Transverse colon (tissue), 4 donors: ENCODE measurements around the gene TACO1. TPM values are rescaled to one million over a fixed set of nuclear protein-coding genes. Genes with fewer than 3 reads are reported as not detected.

Experiments used
- DNase-seq: peaks from one replicate; pipeline ENCODE4 v3.0.0-alpha.2; 2019
- H3K27ac ChIP-seq, 4 donors: fragments of 200-600 bp; sonication (generic); 2 replicates each; pipeline ENCODE4 v1.5.1; 2016 to 2018; ENCODE audit warnings: inconsistent platforms in 4 of 4
- H3K27me3 ChIP-seq: fragments of 200-600 bp; sonication (generic); 2 replicates; pipeline ENCODE4 v1.5.1; 2017; ENCODE audit warnings: inconsistent platforms
- H3K36me3 ChIP-seq, 4 donors: fragments of 200-600 bp; sonication (generic); 2 replicates each; pipeline ENCODE4 v1.5.1; 2017 to 2019; ENCODE audit warnings: inconsistent platforms in 4 of 4
- H3K4me1 ChIP-seq, 4 donors: fragments of 200-600 bp; sonication (generic); 2 replicates each; pipeline ENCODE4 v1.5.1; 2017 to 2020; ENCODE audit warnings: inconsistent platforms in 4 of 4
- H3K4me3 ChIP-seq, 4 donors: fragments of 200-600 bp; sonication (generic); 1 replicate in 1 of 4; 2 replicates in 3 of 4; pipeline versions ENCODE4 v1.5.1 to v1.6.1; 2017 to 2019; ENCODE audit warnings: inconsistent platforms in 4 of 4
- H3K9me3 ChIP-seq, 2 donors: fragments of 200-600 bp; sonication (generic); 2 replicates each; pipeline ENCODE4 v1.5.1; 2017 to 2019; ENCODE audit warnings: inconsistent platforms in 2 of 2
- EP300 ChIP-seq: sonication (generic); formaldehyde crosslinking; IDR thresholded peaks from one replicate; pipeline ENCODE4 v1.6.1; 2017; ENCODE audit warnings: antibody characterized with exemption, low read depth
- POLR2A ChIP-seq: fragments of 450-650 bp; IDR thresholded peaks from one replicate; pipeline ENCODE4 v1.6.1; 2016; ENCODE audit warnings: antibody characterized with exemption, mild to moderate bottlenecking, moderate library complexity
- POLR2AphosphoS5 ChIP-seq, 3 donors: sonication (generic); formaldehyde crosslinking; IDR thresholded peaks; one replicate each; pipeline ENCODE4 v1.6.1; 2016; ENCODE audit warnings: antibody characterized with exemption in 3 of 3
- WGBS, 2 donors: methylation state at CpG; one replicate each; pipeline ENCODE4 v1.1.5; 2018; ENCODE audit warnings: low coverage in 1 of 2; 5-methylcytosine and 5-hydroxymethylcytosine counted together
- in situ Hi-C, 4 donors: fragments of 200-750 bp; cut with MboI; loops; one replicate each; pipeline versions ENCODE4 v1.15.0 to v1.15.1; 2017; ENCODE audit warnings: low sequenced_read_pairs in 3 of 4, low pct_ligation_motif_present in 1 of 4, low pct_unique_long_range_greater_than_20kb in 1 of 4
- intact Hi-C: fragments of 100-400 bp; cut with DNase I; formaldehyde crosslinking; loops from one replicate; pipeline ENCODE4 v1.15.1; 2023; ENCODE audit warnings: low total_unique reads
- total RNA-seq, 4 donors: library from RNA; depleted of rRNA; stranded (reverse); fragments of >200 nt; gene quantifications; one replicate each; pipeline ENCODE4 v1.1.0, GENCODE V29; 2016
- TF ChIP-seq, protein P1 (sequence below), 5 experiments: fragments of 200-600 bp in 3 of 5; fragments of 450-650 bp in 2 of 5; sonication (generic) in 3 of 5; IDR thresholded peaks; 1 replicate in 2 of 5; 2 replicates in 3 of 5; pipeline ENCODE4 v1.5.1; 2016 to 2017; ENCODE audit warnings: antibody characterized with exemption in 5 of 5, inconsistent platforms in 3 of 5, mild to moderate bottlenecking in 2 of 5, moderate library complexity in 1 of 5

TACO1 gene
- total RNA-seq, 4 donors from 2014 or later, result 4.6 to 79.7 (median 28.3) TPM

DNA sequence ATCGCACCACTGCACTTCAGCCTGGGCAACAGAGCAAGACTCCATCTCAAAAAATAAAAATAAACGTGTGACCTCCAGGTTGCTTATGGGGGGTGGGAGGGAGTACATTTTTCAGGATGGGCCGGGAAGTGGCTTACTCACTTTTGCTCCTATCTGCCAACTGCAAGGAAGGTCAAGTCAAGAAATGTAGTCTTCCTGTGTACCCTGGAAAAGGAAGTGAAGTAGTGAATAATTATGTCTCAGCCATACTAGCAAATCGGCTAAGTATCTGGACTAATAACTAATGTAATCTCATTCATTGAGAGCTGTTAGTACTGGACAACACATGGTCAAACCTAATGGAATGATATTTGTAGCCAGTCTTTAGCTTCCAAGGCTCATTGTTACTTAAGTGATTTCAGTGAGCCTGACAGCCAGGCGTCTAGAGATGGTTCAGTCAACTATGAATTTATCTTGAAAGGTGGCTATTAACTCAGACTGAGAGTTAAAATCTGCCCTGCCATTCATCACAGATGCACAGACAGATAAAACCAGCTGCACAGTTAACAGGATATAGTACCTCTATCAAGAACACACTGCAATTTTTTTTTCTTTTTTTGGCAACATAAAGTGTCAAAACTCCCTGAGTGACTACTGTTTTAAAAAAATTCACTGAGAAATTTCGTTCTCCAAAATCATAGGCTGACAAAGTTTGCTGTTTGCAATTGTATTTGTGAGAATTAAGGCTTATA lies 3.7 kb upstream of the TACO1 start:
- H3K9me3 ChIP-seq, result no peaks in the 10 kb centered on the region
- no peak overlapping the region for H3K4me3 ChIP-seq
- H3K4me1 ChIP-seq, result peaks cover 11 to 20% (median 14%) of the 10 kb centered on the region in 4 donors
- in situ Hi-C loops (no loop called here), intact Hi-C loops (loop anchor here (1.0 kb wide), 1 partner anchor 13 kb away; no protein-coding TSS in a partner anchor)
- no peak for TF ChIP-seq EP300
- TF ChIP-seq POLR2AphosphoS5 (IDR thresholded peaks at IDR 0.05), result no peak
- TF ChIP-seq, protein P1, sequence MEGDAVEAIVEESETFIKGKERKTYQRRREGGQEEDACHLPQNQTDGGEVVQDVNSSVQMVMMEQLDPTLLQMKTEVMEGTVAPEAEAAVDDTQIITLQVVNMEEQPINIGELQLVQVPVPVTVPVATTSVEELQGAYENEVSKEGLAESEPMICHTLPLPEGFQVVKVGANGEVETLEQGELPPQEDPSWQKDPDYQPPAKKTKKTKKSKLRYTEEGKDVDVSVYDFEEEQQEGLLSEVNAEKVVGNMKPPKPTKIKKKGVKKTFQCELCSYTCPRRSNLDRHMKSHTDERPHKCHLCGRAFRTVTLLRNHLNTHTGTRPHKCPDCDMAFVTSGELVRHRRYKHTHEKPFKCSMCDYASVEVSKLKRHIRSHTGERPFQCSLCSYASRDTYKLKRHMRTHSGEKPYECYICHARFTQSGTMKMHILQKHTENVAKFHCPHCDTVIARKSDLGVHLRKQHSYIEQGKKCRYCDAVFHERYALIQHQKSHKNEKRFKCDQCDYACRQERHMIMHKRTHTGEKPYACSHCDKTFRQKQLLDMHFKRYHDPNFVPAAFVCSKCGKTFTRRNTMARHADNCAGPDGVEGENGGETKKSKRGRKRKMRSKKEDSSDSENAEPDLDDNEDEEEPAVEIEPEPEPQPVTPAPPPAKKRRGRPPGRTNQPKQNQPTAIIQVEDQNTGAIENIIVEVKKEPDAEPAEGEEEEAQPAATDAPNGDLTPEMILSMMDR (IDR thresholded peaks at IDR 0.05), result no peak
- TF ChIP-seq POLR2A, result no peak
- no peak overlapping the region for H3K27ac ChIP-seq
- WGBS, 2 donors, result 52 to 75% methylated on average over 5 to 6 of the region's 6 CpGs
- H3K36me3 ChIP-seq, result peaks cover 0 to under 1% (median 0%) of the 10 kb centered on the region in 4 donors
- H3K27me3 ChIP-seq, result no peaks in the 10 kb centered on the region
- no peak for DNase-seq

DNA sequence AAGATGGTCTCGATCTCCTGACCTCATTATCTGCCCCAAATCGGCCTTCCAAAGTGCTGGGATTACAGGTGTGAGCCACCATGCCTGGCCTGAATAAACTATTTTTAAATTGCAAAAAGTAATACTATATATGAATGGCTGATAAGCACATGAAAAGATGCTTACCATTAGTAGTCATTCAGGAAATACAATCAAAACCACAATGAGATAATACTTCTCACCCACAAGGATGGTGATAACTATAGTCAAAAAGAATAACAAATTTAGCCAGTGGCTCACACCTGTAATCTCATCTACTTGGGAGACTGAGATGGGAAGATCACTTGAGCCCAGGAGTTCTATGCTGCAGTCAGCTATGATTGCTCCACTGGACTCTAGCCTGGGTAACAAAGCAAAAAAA lies 2.4 kb upstream of the TACO1 start:
- H3K27ac ChIP-seq, result no peak overlapping the region
- intact Hi-C loops (no loop called here), in situ Hi-C loops (no loop called here)
- no peaks in the 10 kb centered on the region for H3K27me3 ChIP-seq
- H3K36me3 ChIP-seq, result no peaks in the 10 kb centered on the region
- H3K4me1 ChIP-seq, result peaks cover 14 to 25% (median 15%) of the 10 kb centered on the region in 4 donors
- H3K9me3 ChIP-seq, result no peaks in the 10 kb centered on the region
- no peak for DNase-seq
- TF ChIP-seq, protein P1 (IDR thresholded peaks at IDR 0.05), result no peak
- TF ChIP-seq POLR2AphosphoS5 (IDR thresholded peaks at IDR 0.05) (no peak), POLR2A (no peak), EP300 (no peak)
- 79 to 87% methylated on average over 2 of the region's 2 CpGs for WGBS, 2 donors
- no peak overlapping the region for H3K4me3 ChIP-seq

DNA sequence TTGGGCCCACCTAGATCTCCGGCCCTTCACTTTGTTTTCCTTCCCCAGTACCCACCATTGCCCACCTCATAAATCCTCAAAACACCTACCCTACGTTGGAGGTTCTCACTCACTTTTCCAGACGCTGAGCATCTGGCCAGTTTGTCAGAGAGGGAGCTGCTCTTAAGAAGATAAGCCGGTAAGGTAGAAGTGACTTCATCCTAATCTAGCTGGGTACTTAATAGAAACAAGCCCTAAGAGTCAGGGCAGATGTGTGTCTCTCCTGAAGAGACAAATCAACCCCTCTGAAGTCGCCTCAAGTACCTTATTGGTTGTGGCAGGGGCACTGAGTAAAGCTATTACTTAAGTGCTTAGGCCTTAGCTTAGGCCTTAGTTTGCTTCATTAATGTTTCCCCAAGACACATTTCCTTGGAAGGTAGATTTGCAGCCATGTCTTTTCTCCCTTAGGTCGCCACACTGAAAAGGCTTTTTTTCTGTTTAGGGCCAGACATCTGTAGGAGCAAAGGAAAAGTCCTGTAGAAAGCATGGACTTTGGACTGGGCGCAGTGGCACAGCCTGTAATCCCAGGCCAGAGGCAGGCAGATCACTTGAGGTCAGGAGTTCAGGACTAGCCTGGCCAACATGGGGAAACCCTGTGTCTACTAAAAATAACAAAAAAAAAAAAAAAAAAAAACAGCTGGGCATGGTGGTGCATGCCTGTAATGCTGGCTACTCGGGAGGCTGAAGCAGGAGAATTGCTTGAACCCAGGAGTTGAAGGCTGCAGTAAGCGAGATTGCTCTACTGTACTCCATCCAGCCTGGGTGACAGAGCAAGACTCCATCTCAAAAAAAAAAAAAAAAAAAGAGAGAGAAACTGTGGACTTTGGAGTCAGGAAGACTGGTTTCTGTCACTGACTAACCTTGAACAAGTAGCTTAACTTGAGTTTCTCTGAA lies 1.0 kb downstream of the TACO1 start:
- DNase-seq, result peak; percentile 56

More for the DNA sequence above, 1.0 kb downstream of the TACO1 start:
- H3K4me1 ChIP-seq, result peaks cover 14 to 25% (median 15%) of the 10 kb centered on the region in 4 donors
- peaks cover 0 to 18% (median 9%) of the 10 kb centered on the region in 4 donors for H3K36me3 ChIP-seq
- in situ Hi-C loops (no loop called here), intact Hi-C loops (no loop called here)
- H3K27me3 ChIP-seq, result no peaks in the 10 kb centered on the region
- WGBS, 2 donors, result 33 to 35% methylated on average over 8 to 9 of the region's 9 CpGs
- H3K4me3 ChIP-seq, result peak overlapping the region; percentile 70 to 74 (median 72)
- no peaks in the 10 kb centered on the region for H3K9me3 ChIP-seq
- TF ChIP-seq EP300, result no peak
- TF ChIP-seq POLR2AphosphoS5 (IDR thresholded peaks at IDR 0.05), result no peak
- TF ChIP-seq, protein P1 (IDR thresholded peaks at IDR 0.05), result no peak
- no peak for TF ChIP-seq POLR2A
- H3K27ac ChIP-seq, result peak overlapping the region; percentile 83 to 90 (median 87)
